Measurements from ENCODE around the gene SEMA3C. TPM values are rescaled to one million over a fixed set of nuclear protein-coding genes. Genes with fewer than 3 reads are reported as not detected.

Gene SEMA3C
- total RNA-seq, 4 donors from 2014 or later, result 2.6 to 30.9 (median 14.2) TPM

- no peaks in the 10 kb centered on the region for H3K27me3 ChIP-seq
- no peaks in the 10 kb centered on the region for H3K4me1 ChIP-seq
- intact Hi-C loops (cut with DNase I), result no loop called here
- H3K36me3 ChIP-seq, result no peaks in the 10 kb centered on the region
- H3K27ac ChIP-seq, result no peak overlapping the region
- no peaks in the 10 kb centered on the region for H3K9me3 ChIP-seq
- 78 to 80% methylated on average over 5 of the region's 5 CpGs for WGBS, 2 donors
- TF ChIP-seq, protein P1, sequence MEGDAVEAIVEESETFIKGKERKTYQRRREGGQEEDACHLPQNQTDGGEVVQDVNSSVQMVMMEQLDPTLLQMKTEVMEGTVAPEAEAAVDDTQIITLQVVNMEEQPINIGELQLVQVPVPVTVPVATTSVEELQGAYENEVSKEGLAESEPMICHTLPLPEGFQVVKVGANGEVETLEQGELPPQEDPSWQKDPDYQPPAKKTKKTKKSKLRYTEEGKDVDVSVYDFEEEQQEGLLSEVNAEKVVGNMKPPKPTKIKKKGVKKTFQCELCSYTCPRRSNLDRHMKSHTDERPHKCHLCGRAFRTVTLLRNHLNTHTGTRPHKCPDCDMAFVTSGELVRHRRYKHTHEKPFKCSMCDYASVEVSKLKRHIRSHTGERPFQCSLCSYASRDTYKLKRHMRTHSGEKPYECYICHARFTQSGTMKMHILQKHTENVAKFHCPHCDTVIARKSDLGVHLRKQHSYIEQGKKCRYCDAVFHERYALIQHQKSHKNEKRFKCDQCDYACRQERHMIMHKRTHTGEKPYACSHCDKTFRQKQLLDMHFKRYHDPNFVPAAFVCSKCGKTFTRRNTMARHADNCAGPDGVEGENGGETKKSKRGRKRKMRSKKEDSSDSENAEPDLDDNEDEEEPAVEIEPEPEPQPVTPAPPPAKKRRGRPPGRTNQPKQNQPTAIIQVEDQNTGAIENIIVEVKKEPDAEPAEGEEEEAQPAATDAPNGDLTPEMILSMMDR (IDR thresholded peaks at IDR 0.05), result no peak
- no peak for DNase-seq
- H3K4me3 ChIP-seq, result no peak overlapping the region
Observed at GRCh38 chr7:80802527-80802926, 116.3 kb downstream of the SEMA3C start.

GRCh38 chr7:80794631-80795573, 123.9 kb downstream of the SEMA3C start:
- Histone ChIP-seq H3K36me3 (no peaks in the 10 kb centered on the region), H3K4me3 (no peak overlapping the region), H3K27me3 (no peaks in the 10 kb centered on the region), H3K4me1 (peaks cover 0 to 11% (median 0%) of the 10 kb centered on the region in 3 donors), H3K9me3 (no peaks in the 10 kb centered on the region), H3K27ac (peak overlapping the region in 3 of 4 donors; percentile 6 to 47 (median 35))
- DNase-seq, result no peak
- intact Hi-C loops (cut with DNase I), result no loop called here
- no peak for TF ChIP-seq POLR2A (IDR thresholded peaks at IDR 0.05)
- TF ChIP-seq, protein P1 (IDR thresholded peaks at IDR 0.05), result no peak
- WGBS, 2 donors, result 62 to 66% methylated on average over 10 of the region's 10 CpGs

GRCh38 chr7:80791509-80791929, 127.3 kb downstream of the SEMA3C start:
- H3K27ac ChIP-seq, result peak overlapping the region in 3 of 4 donors; percentile 18 to 63 (median 43)
- H3K27me3 ChIP-seq, result no peaks in the 10 kb centered on the region
- no peak for TF ChIP-seq POLR2A (IDR thresholded peaks at IDR 0.05)
- no peak for DNase-seq
- no peaks in the 10 kb centered on the region for H3K9me3 ChIP-seq
- no peak overlapping the region for H3K4me3 ChIP-seq
- intact Hi-C loops (cut with DNase I), result no loop called here
- no peaks in the 10 kb centered on the region for H3K36me3 ChIP-seq
- H3K4me1 ChIP-seq, result peaks cover 0 to 11% (median 0%) of the 10 kb centered on the region in 3 donors
- 45% methylated on average over 3 of the region's 3 CpGs for WGBS, 2 donors

GRCh38 chr7:80790877-80791276, 128.0 kb downstream of the SEMA3C start:
- Histone ChIP-seq H3K27me3 (no peaks in the 10 kb centered on the region), H3K4me1 (peaks cover 0 to 11% (median 0%) of the 10 kb centered on the region in 3 donors), H3K36me3 (no peaks in the 10 kb centered on the region), H3K4me3 (no peak overlapping the region), H3K9me3 (no peaks in the 10 kb centered on the region), H3K27ac (peak overlapping the region in 3 of 4 donors; percentile 18 to 63 (median 43))
- no peak for DNase-seq
- intact Hi-C loops (cut with DNase I), result no loop called here
- 68 to 91% methylated on average over 4 of the region's 4 CpGs for WGBS, 2 donors
- no peak for TF ChIP-seq POLR2A (IDR thresholded peaks at IDR 0.05)
- TF ChIP-seq, protein P1 (IDR thresholded peaks at IDR 0.05), result no peak

- WGBS, 2 donors, result 70 to 74% methylated on average over 1 of the region's 1 CpG
- H3K36me3 ChIP-seq, result no peaks in the 10 kb centered on the region
- H3K4me3 ChIP-seq, result no peak overlapping the region
- H3K27me3 ChIP-seq, result no peaks in the 10 kb centered on the region
- H3K4me1 ChIP-seq, result peaks cover 0 to 11% (median 0%) of the 10 kb centered on the region in 3 donors
- intact Hi-C loops (cut with DNase I), result no loop called here
- no peak for TF ChIP-seq POLR2A (IDR thresholded peaks at IDR 0.05)
- H3K9me3 ChIP-seq, result no peaks in the 10 kb centered on the region
- no peak overlapping the region for H3K27ac ChIP-seq
- DNase-seq, result no peak
Observed at GRCh38 chr7:80787721-80788120, 131.1 kb downstream of the SEMA3C start.

DNA sequence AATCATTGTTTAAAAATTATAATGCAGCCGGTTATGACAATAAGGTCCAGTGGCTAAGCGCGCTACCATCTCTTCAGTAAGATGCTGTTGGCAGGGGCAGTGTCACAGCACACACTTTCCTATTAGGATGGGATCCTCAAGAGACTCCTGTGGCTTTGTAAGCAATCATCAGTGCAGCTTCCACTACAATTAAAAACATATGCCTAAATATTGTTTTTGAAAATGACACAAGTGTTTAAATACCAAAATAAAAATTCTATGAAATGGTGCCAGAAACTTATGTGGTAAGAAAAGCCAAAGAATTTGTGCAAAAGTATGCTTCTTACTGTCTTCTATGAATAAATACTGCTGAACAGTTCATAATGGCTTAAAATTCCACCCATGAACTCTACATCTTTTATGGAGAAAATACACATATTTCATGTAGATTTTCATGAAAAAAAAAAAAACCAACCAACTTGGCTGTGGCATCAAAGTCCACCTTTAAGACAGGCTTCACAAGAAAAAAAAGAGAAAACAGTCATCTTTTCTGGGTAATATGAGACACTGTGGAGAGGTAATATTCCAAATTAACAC, 132.8 kb downstream of the SEMA3C start:
- no peak for DNase-seq
- Histone ChIP-seq H3K4me3 (no peak overlapping the region), H3K36me3 (no peaks in the 10 kb centered on the region), H3K9me3 (no peaks in the 10 kb centered on the region), H3K27ac (peak overlapping the region in 1 of 4 donors; percentile 14), H3K4me1 (peaks cover 0 to 13% (median 8%) of the 10 kb centered on the region in 3 donors), H3K27me3 (no peaks in the 10 kb centered on the region)
- WGBS, 2 donors, result 84 to 88% methylated on average over 3 of the region's 3 CpGs
- TF ChIP-seq POLR2A (IDR thresholded peaks at IDR 0.05), result no peak
- TF ChIP-seq, protein P1 (IDR thresholded peaks at IDR 0.05), result no peak
- intact Hi-C loops (cut with DNase I), result no loop called here
